GM19023 (cell line): ENCODE measurements around the gene STH.

ENCODE experiments used
- ATAC-seq: cut with Tn5 transposase; IDR thresholded peaks from one replicate; pipeline ENCODE4 v1.9.1; 2021; ENCODE audit warnings: mild to moderate bottlenecking, moderate library complexity; ENCODE audit not compliant: unreplicated experiment

STH gene

DNA sequence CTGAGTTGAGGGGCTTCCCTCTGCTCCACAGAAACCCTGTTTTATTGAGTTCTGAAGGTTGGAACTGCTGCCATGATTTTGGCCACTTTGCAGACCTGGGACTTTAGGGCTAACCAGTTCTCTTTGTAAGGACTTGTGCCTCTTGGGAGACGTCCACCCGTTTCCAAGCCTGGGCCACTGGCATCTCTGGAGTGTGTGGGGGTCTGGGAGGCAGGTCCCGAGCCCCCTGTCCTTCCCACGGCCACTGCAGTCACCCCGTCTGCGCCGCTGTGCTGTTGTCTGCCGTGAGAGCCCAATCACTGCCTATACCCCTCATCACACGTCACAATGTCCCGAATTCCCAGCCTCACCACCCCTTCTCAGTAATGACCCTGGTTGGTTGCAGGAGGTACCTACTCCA, 26.0 kb downstream of the STH start:
- ATAC-seq = no peak

DNA sequence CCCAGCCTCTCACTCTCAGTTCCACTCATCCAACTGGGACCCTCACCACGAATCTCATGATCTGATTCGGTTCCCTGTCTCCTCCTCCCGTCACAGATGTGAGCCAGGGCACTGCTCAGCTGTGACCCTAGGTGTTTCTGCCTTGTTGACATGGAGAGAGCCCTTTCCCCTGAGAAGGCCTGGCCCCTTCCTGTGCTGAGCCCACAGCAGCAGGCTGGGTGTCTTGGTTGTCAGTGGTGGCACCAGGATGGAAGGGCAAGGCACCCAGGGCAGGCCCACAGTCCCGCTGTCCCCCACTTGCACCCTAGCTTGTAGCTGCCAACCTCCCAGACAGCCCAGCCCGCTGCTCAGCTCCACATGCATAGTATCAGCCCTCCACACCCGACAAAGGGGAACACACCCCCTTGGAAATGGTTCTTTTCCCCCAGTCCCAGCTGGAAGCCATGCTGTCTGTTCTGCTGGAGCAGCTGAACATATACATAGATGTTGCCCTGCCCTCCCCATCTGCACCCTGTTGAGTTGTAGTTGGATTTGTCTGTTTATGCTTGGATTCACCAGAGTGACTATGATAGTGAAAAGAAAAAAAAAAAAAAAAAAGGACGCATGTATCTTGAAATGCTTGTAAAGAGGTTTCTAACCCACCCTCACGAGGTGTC, 26.6 kb downstream of the STH start:
- no peak for ATAC-seq

DNA sequence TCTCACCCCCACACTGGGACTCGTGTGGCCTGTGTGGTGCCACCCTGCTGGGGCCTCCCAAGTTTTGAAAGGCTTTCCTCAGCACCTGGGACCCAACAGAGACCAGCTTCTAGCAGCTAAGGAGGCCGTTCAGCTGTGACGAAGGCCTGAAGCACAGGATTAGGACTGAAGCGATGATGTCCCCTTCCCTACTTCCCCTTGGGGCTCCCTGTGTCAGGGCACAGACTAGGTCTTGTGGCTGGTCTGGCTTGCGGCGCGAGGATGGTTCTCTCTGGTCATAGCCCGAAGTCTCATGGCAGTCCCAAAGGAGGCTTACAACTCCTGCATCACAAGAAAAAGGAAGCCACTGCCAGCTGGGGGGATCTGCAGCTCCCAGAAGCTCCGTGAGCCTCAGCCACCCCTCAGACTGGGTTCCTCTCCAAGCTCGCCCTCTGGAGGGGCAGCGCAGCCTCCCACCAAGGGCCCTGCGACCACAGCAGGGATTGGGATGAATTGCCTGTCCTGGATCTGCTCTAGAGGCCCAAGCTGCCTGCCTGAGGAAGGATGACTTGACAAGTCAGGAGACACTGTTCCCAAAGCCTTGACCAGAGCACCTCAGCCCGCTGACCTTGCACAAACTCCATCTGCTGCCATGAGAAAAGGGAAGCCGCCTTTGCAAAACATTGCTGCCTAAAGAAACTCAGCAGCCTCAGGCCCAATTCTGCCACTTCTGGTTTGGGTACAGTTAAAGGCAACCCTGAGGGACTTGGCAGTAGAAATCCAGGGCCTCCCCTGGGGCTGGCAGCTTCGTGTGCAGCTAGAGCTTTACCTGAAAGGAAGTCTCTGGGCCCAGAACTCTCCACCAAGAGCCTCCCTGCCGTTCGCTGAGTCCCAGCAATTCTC, 27.4 kb downstream of the STH start:
- no peak for ATAC-seq

GRCh38 chr17:46027048-46027975, 28.3 kb downstream of the STH start:
- no peak for ATAC-seq

- ATAC-seq = no peak
Measured at GRCh38 chr17:46027976-46028325, 28.9 kb downstream of the STH start.

DNA sequence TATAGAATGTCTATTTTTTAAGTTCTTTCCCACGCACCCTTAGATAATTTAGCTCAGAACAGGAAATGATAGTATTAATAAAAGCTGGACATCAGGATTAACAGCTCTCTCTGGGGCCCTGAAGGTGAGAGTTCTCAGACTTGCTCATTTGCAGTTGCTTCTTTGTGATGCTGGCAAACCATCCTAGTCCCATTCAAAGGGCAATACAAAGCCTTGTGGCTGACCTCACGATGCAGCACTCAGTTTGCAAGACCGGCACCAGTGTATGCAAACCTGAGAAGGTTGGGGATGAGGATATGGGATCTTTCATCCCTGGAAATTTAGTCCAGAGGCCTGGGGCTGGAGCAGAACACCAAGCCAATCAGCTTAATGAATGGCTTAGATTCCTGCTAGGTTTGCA, 29.3 kb downstream of the STH start:
- no peak for ATAC-seq

DNA sequence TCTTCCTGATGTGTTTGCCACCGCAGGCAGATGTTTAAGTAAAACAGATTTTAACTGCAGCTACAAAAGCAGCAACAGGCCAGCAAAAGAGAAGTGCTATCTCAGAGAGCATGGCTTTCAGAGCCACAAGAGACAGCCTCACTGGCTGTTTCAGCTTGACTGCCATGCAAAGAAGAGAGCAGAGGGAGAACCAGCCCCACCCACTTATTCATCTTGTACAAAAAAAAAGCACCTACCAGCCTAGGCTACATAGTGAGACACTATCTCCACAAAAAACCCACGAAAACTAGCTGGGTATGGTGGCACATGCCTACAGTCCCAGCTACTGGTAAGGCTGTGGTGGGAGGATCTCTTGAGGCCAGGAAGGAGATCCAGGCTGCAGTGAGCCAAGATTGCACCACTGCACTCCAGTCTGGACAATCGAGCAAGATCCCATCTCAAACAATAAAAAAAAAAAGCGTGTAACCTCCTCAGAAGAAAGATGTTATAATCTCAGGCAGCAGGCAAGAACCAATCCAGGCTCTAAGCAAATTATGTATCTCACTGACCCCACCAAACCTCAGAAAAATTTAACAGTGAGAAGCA, 30.0 kb downstream of the STH start:
- ATAC-seq = no peak

GRCh38 chr17:46029627-46030026, 30.6 kb downstream of the STH start:
- no peak for ATAC-seq

DNA sequence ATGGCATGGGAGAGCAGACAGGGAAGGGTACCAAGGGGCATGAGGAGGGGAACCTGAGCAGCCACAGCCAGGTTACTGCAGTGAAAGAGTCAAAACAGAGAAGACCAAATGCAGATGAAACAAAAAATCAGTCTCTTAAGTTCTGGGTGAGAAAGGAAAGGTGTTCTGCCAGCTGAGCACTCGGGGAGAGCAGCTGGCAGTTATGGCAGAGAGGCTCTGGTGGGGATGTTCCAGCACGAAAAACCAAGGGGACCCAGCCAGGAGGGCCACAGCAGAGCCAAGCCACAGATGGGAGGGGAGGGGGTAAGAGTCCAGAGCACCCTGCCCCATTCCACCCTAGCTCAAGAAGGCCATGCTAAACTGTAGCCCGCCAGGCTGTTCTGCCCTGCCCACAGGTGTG, 31.7 kb downstream of the STH start:
- no peak for ATAC-seq

DNA sequence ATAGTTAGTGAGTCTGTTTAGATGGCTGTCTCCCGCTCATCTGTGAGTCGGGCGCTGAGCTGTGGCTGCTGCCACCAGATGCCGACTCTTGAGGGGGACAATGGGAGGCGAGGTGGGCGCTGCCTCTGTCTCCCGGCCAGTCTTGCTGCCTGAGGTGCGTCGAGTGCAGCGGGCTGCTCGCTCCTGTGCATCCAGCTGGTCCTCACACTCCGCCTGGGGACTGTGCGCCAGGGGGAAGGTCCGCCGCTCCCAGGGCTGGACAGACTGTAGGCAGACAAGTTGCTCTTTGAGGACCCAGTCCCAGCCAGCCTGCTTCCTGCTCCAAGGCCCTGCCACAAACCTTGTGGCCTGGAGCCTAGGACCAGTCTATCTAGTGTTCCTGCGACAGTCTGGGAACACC, 32.4 kb downstream of the STH start:
- no peak for ATAC-seq

- no peak for ATAC-seq
Measured at GRCh38 chr17:46031920-46032319, 32.9 kb downstream of the STH start.

GRCh38 chr17:46032909-46033308, 33.9 kb downstream of the STH start:
- no peak for ATAC-seq

DNA sequence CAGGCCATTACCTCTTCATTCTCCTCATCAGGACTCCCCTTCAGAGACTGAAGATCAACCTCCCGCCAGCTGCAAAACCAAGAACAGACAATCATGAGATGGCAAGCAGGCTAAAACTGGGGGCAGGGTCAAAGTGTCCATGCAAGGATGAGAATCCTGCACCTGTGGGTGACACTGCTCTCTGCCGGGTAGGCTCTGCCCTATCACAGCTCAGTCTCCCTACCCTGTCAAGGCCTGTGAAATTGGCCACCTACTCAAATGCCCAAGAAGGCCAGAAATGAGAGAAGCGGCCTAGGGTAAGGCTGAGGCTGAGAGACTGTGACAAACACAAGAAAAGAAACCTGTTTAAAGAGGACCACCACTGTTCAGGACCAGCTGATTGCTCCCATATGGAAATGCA, 34.3 kb downstream of the STH start:
- ATAC-seq = no peak

- ATAC-seq = no peak
Measured at GRCh38 chr17:46035112-46035818, 36.2 kb downstream of the STH start.

GRCh38 chr17:46036491-46036890, 37.4 kb downstream of the STH start:
- no peak for ATAC-seq

DNA sequence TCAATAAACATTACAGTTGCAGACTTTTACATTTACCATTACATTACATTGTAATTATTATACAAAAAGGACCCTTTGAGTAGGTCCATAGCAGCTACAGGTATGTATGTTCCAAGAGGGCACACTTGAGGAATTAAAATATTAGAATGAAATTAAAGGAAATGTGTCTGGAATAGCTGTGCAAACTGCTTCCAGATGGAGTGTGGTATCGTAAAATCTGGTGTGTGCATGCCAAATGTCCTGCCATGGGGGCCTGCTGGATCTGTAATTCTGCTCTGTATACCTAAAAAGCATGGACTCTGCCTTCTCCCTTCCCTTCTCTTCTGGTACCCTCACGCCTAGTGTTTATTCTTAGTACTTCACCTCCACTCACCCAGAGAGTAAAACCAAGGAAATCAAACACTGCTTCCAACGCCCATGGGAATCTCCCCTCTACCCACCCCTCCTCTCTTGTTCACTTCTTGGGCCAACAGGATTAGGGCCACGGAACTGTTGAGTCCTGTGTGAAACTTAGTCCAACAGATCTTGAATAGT, 38.7 kb downstream of the STH start:
- ATAC-seq = no peak

DNA sequence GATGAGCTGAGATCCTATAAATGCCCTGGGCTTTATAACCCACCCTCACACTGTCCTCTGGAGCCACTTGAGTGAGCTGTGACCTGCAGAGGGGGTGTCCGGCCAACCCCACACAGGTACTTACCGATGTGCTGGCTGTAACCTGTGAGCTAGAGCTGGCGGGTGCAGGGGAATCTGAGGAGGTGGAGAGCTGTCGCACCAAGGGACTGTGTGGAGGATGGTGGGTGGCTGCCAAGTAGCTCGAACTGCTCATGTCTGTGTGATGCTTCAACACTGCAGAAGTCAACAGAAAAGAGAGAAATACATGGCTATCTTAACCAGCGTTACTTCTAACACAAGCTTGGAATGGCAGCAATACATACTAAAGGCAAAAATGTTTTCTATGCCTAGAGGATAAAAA, 39.4 kb downstream of the STH start:
- ATAC-seq = no peak

DNA sequence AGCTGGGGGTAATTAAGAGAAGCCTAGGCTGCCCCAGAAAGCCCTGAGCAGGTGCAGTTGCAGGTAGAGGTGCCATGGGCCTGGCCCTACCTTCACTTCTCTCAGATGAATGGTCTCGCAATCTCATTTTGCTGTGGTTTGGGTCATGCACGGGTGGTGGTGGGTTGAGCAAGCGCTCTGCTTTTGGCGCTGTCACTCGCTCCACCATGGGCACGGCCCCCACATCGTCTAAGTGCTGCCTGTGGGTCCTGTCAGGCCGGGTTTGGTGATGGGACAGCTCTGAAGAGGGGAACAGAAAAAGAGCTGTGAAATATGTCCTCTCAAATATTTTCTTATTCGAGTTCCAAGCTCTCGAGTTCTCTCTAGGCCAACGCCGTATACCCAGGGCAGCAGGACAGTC, 39.9 kb downstream of the STH start:
- ATAC-seq = no peak

DNA sequence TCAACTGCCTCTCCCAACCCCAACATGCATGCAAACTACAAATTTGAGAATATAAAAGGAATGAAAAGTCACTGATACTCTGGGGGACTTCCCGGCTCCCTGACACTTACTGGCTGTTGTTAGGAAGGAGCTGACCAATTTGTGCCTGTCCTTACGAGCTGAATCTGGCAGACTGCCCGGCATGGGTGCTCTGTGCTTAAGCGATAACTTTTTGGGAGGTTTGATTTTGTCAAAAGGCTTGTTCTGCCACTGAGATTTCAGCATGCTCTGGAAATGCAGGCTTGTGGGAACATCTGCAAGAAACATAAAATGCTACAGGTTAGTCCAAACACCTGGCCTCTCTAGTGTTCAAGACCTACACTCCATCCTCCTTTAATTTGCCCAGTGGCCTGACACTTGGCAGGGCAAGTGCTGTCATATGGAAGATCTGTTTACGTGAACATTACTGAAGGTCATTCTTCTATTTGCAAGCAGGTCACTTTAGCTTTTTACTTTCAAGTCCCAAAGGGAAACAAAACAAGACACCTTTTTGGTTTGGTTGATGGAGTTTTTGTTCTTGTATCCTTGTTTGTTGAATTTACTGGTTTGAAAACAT, 40.6 kb downstream of the STH start:
- ATAC-seq = no peak

GRCh38 chr17:46042246-46042645, 43.2 kb downstream of the STH start:
- ATAC-seq = no peak
